GDM1 (cell line): ENCODE results near the gene CD37.

ENCODE experiments used
- DNase-seq: peaks from one replicate; lab custom pipeline; 2025; lab: John Stamatoyannopoulos, UW

CD37 gene

GRCh38 chr19:49382639-49383038, 47.4 kb downstream of the CD37 start:
- no peak for DNase-seq

- no peak for DNase-seq
Observed at GRCh38 chr19:49383599-49383998, 48.4 kb downstream of the CD37 start.

- no peak for DNase-seq
Observed at GRCh38 chr19:49387936-49388372, 52.7 kb downstream of the CD37 start, which contains the start of gene KASH5. Gene KASH5, plus strand, starts transcription at chr19:49388249. Its CDS starts 2,635 bp downstream, at chr19:49390884.

- DNase-seq: no peak
Observed at GRCh38 chr19:49389406-49389805, 54.2 kb downstream of the CD37 start.
